PC-3 (cell line): ENCODE data around the gene SPATA1.

Source experiments
- CTCF ChIP-seq: fragments of 300-600 bp; sonication (generic); conservative IDR thresholded peaks from 2 replicates; pipeline ENCODE4 v1.5.1; 2017; ENCODE audit warnings: antibody characterized with exemption, low read depth, mild to moderate bottlenecking, low read length
- EZH2 ChIP-seq: fragments of 300-600 bp; sonication (generic); IDR thresholded peaks from one replicate; pipeline ENCODE4 v1.6.1; 2017; ENCODE audit warnings: antibody characterized with exemption, mild to moderate bottlenecking, low read length; ENCODE audit not compliant: unreplicated experiment
- EZH2phosphoT487 ChIP-seq: fragments of 300-600 bp; sonication (generic); IDR thresholded peaks from 2 replicates; pipeline ENCODE4 v1.6.1; 2018; ENCODE audit warnings: mild to moderate bottlenecking, antibody characterized with exemption, low read length, borderline replicate concordance

DNA sequence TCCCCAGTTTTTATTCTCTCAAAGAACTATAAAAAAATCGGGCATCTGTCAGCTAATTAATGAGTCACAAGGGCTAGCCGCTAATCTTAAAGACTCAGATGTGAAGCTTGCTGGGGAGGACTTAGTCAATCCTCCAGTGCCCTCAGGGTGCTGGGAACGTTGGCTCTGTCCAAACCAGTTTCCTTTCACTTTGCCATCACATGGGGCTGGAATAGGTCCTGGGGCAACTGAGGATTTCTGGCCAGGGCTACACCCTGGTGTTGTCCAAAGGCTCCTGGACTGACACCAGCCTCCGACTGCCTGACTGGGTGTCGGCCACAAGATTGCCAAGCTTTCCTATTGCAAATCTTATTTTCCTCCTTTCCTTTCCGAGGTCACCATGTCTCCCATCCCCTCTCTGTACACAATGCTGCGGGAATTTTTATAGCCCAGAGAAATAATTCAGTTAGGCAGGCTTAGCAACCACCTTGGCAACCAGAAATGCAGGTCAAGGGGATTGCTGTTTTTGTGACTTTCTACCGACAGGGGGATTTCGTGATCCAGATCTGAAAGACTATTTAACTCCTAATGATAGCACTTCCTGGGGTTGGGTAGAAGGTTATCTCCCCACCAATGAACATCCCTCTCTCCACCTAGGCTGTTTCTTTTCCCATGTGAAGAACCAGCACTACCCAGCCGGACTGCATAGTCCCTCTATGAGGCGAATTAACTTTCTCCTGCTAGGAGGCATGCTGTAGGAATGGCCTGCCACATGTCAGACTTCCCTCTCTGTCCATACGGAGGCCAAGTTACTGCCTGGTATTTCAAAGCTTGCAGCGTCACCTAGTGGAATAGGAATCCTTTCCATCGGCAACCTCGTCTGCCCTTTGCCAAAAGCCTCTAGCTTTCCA is 98.0 kb downstream of the SPATA1 start:
- TF ChIP-seq EZH2phosphoT487, result no peak
- TF ChIP-seq CTCF, result peak; percentile 88
- no peak for TF ChIP-seq EZH2
